ENCODE measurements around the gene CYP4V2.

Gene CYP4V2

GRCh38 chr4:186190581-186191199 lies 677 bp upstream of the CYP4V2 start:
- DNase-seq = no peak

GRCh38 chr4:186192066-186192612 lies 772 bp downstream of the CYP4V2 start:
- peak; percentile 9 for DNase-seq

DNA sequence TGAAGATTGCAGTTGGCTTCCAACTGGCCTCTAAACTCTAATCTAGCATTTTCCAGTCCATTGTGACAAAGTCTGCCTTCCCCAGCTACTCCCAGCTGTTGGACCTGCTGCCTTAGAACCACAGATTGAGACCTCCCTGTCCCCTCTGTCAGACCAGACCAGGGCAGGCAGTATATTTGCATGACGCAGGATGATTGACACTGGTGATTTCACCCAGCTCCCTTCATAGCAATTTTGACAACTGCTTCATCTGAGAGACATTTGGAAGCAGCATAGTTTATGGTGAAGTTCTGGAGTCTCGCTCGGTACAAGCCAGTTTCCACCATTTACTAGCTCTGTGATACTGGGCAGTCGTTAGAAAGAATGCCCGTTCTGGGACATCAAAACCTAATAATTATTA lies 2.5 kb downstream of the CYP4V2 start:
- DNase-seq = no peak

DNA sequence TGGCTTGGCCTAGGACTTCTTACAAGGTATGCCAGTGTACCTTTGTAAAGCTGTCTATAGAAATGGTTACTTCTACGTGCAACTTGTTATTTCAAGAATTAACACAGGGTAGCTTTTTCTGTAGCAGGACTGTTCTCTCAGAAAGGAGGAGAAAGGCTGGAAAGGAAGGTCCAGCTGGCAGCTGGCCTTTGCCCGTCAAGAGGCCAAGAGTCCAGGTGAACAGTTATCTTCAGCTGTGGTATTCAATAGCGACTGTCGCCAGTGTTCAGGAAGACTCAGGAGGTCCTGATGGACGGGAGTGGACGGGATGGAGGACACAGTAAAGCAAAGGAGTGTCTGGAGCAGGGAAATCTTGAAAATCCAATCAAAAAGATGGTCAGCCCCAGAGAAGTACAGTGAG lies 4.7 kb downstream of the CYP4V2 start:
- no peak for DNase-seq

DNA sequence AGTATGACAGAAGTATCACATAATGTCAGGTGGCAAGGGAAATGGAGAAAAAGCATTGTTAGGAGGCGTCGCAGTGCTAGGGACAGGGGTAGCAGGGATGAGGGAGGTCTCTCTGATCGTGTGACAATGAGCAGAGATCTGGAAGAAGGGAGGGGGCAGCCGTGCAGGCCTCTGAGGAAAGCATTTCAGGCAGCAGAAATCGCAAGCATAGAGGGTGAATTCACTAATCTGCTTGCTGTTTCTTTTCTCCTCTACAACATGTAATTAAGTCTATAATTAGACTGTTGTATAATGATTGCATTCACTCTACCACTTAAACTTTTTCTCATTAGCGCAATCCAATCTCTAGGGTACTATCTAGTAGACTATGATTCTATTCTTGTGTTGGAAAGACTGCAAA lies 9.1 kb downstream of the CYP4V2 start:
- no peak for DNase-seq

- no peak for DNase-seq
These were observed 9.6 kb downstream of the CYP4V2 start for GRCh38 chr4:186201010-186201409.

DNA sequence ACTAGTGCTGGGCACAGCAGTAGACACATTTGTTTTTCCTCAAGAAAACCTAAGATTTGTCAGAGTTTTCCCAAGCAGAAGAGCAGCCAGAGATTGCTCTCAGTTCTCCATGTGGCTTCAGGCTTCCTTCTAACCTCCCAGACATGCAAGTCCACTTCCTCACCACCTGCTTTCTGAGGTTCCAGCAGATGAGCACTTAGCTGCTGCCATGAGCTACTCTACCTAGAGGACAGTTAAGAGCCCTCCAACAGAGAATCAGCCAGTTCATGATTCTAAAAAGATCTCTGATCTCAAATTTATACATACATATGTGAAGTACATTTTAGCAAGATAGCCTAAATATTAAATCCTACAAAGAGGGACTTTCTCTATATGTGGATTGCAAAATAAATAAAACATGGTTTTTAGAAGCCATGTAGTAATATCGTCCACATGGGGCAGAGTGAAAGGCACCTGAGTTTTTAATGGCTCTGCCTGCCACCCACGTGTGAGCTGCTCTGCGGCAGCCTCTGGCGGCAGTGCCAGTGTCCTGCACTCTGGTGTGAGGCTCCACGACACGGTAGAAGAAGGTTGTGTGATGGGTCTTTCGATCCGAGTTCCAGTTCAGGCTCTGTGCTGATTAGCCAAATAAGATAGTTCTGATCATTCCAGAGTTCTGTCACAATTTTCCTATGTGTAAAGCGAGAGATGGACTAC lies 10.3 kb downstream of the CYP4V2 start:
- DNase-seq = peak; percentile 5

GRCh38 chr4:186202490-186203140 lies 11.2 kb downstream of the CYP4V2 start:
- no peak for DNase-seq

DNA sequence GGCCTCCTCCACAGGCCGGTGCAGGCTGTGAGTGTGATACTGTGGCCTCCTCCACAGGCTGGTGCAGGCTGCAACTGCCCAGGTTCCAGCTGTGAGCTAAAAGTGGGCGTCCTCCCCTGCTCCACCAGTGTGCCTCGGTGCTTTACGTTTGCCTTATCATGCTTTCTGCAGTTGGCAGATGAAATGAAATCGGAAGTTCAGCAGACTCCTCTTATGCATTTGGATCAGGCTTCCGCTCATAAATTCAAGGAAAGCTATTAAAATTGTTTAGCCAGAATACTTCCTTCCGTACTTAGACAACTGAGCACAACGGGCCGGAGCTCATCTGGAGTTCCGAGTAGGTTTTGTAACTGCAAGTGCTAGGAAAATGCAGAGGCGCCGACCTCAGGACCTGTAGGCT lies 12.0 kb downstream of the CYP4V2 start:
- DNase-seq = peak; percentile 13

- peak; percentile 27 for DNase-seq
These were observed 12.8 kb downstream of the CYP4V2 start for GRCh38 chr4:186204103-186204559.

GRCh38 chr4:186204686-186205085 lies 13.3 kb downstream of the CYP4V2 start:
- DNase-seq = no peak

DNA sequence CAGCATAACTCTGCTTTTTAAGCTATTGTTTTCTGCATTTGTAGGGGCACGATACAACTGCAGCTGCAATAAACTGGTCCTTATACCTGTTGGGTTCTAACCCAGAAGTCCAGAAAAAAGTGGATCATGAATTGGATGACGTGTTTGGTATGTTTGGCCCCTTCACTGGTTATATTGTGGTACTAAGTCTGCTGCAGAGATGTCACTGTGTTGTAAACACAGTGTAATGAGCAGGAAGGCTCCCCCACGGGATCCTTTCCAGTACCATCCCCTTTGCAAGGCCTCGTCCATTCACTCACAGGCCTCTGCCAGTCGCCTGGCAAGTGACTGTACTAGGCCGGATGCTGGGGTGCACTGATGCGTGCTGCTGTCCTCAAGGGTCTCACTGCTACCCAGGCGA lies 13.8 kb downstream of the CYP4V2 start:
- DNase-seq = no peak

DNA sequence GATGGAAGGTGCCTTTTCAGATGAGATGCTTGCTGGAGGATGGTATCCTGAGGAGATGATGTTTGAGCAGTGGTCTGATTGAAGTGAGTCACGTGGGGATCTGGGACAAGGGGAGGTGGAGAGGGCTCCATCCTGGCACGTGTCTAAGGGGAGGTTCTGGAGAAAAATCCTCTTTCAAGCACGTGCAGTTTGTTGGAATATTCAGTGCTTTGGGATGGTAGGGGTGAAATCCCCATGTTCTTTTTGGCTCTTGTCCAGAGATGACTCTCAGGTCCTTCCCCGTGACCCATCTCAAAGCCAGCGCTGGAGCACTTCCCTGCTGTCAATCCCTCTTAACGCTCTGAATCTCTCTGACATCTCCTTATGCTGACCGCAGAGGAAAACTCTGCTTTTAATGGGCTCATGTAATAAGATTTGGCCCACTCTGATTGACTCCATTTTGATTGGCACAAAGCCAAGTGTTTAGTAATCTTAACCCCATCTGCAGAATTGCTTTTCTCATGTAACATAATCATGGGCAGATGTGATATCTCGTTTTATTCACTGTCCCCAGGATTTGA lies 25.2 kb downstream of the CYP4V2 start:
- no peak for DNase-seq

DNA sequence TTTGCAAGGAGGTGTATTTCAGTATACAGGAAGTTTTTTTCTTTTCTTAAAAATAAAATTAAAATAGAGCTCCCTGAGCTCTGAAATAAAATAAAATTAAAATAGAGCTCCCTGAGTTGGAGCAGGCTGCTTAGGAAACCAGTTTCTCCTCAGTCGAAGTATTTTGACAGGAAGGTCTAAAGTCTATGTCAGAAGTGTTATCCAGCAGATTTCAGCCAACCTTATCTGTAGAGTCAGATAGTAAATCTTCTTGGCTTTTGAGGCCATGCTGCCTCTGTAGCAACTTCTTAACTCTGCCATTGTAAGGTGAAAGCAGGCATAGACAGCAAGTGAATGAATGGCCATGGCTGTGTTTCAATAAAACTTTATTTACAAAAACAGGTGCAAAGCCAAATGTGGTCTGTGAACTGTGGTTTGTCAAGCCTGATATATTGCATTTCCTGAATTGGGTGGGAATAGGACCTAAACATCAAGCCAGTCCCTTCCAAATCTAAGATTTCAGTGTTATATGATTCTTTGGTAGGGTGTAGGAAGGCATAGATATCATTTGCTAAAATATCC lies 26.4 kb downstream of the CYP4V2 start:
- DNase-seq = no peak

- DNase-seq = no peak
These were observed 30.3 kb downstream of the CYP4V2 start for GRCh38 chr4:186221624-186222023.

- no peak for DNase-seq
These were observed 34.5 kb downstream of the CYP4V2 start for GRCh38 chr4:186225848-186226247.

DNA sequence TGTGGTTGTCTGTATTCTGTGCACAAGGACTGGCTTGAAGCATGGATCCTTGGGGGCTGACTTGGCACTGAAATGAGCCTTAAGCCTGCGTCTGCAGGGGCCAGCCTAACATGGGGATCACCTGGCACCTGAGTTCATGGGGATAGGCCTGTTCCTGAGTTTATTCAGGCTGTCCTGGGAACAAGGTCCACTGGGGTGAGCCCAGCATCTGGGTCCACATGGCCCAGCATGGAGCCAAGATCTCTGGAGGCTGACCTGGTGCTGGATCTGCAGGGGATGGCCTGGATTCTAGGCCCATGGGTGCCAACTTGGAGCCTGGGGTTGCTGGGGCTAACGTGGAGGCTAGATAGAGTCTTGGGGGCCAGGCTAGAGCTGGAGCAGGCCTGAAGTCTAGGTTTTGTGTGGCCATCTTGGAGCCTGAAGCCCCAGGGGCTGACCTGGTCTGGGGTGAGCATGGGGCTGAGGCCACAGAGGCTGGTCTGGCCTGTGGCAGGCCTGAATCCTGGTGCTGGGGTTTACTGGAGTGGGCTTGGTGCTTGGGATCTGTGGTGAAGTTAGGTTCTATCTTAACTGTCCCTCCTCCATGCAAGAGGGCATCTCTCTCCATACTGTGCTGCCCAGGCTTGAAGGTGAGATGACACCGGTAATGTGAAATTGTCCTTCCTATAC lies 35.3 kb downstream of the CYP4V2 start:
- no peak for DNase-seq

- peak; percentile 57 for DNase-seq
These were observed 35.9 kb downstream of the CYP4V2 start, which contains the start of gene KLKB1 for GRCh38 chr4:186227221-186227620. Gene KLKB1, plus strand, starts transcription at chr4:186227507. Its CDS starts 689 bp downstream, at chr4:186228196.

- no peak for DNase-seq
These were observed 36.6 kb downstream of the CYP4V2 start for GRCh38 chr4:186227744-186228513.

GRCh38 chr4:186228514-186228894 lies 37.1 kb downstream of the CYP4V2 start:
- DNase-seq = no peak

DNA sequence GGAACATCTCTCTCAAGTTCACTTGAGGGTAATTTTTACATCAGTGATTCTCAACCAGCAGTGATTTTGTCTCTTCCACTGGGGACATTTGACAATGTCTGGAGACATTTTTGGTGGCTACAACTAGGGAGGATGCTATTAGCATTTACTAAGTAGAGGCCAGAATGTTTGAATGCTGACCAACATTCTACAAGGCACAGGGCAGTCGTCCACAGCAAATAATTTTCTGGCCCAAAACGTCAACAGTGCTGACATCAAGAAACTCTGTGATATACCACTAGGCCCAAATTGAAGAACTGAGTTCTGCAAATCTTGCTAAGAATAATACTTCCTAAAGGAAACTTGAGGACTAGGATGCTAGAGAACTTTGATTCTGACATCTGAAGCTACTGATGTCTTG lies 43.0 kb downstream of the CYP4V2 start:
- no peak for DNase-seq

DNA sequence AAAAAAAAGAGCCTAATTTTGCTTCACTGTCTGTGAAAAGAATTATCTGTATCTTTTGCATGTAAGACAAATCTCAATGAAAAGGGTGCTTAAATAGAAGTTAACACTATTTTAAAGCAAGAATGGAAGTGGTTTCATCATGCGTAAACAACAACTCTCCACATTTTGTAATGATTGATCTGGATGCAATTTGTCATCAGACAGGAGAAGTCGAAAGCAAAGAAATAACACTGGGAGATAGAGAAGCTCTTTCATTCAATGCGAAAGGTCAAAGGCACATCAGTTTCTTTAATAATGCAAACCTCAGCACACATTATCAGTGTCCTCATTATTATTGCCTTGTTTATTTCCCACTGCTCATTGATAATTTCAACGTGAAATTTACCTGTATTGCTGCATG lies 44.8 kb downstream of the CYP4V2 start:
- DNase-seq = no peak

All from SHP77 treated with DMSO at 0.1 percent for 48 hours (cell line).